ENCODE data around the gene SCN2B. TPM values are rescaled to one million over a fixed set of nuclear protein-coding genes. Genes with fewer than 3 reads are reported as not detected.

The SCN2B gene, protein sequence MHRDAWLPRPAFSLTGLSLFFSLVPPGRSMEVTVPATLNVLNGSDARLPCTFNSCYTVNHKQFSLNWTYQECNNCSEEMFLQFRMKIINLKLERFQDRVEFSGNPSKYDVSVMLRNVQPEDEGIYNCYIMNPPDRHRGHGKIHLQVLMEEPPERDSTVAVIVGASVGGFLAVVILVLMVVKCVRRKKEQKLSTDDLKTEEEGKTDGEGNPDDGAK
- total RNA-seq (2014; rRNA removed; shearing (Covaris generic)) (0.06 TPM in 1 of 2 replicates, not detected in the other), total RNA-seq (2022) (0.10 TPM in 1 of 2 replicates, not detected in the other), Bru-seq, nascent RNA (percentile 8 among the genes with signal in this experiment), BruChase-seq, experiment 1, labeled RNA remaining after a 6-hour chase (percentile 19 among the genes with signal in this experiment), BruChase-seq, experiment 2, labeled RNA remaining after a 2-hour chase (percentile 11 among the genes with signal in this experiment)
- long read RNA-seq: 0 reads

- Histone ChIP-seq H4K20me1 (ENCODE audit: insufficient read depth, low read length) (no peaks in the 10 kb centered on the region), H3K27ac (ENCODE audit: low read depth, low read length, poor library complexity, severe bottlenecking) (no peak within 1 kb of the TSS), H3K36me3 (ENCODE audit: insufficient read depth, low read length) (no peaks in the 10 kb centered on the region), H2AFZ (ENCODE audit: low read length) (peak within 1 kb of the TSS; percentile 95), H3K79me2 (ENCODE audit: insufficient read depth, low read depth, low read length) (no peaks in the 10 kb centered on the region), H3K4me1 (ENCODE audit: insufficient read depth, low read length, poor library complexity, severe bottlenecking) (peaks cover 21% of the 10 kb centered on the region), H3K4me3 (ENCODE audit: low read depth, low read length, poor library complexity, severe bottlenecking) (peak within 1 kb of the TSS; percentile 58), H3K9me2 (ENCODE audit: insufficient read depth, low read length) (no peaks in the 10 kb centered on the region), H3K4me2 (ENCODE audit: low read length) (peak within 1 kb of the TSS; percentile 75), H3K9me3 (ENCODE audit: low read length) (no peaks in the 10 kb centered on the region)
- ChIA-PET CTCF (ENCODE audit: unreplicated experiment) (no interaction called here), POLR2A (interaction anchor here (0.5 to 0.8 kb wide), 3 partner anchors 35 to 1616 kb away, joined by 3 to 4 read pairs (median 4); no protein-coding TSS in a partner anchor)
- DNase-seq (ENCODE audit: low spot score): peak; percentile 56
- no TSS peak for BruUV-seq (replicated peaks)
- TF ChIP-seq, protein P1, sequence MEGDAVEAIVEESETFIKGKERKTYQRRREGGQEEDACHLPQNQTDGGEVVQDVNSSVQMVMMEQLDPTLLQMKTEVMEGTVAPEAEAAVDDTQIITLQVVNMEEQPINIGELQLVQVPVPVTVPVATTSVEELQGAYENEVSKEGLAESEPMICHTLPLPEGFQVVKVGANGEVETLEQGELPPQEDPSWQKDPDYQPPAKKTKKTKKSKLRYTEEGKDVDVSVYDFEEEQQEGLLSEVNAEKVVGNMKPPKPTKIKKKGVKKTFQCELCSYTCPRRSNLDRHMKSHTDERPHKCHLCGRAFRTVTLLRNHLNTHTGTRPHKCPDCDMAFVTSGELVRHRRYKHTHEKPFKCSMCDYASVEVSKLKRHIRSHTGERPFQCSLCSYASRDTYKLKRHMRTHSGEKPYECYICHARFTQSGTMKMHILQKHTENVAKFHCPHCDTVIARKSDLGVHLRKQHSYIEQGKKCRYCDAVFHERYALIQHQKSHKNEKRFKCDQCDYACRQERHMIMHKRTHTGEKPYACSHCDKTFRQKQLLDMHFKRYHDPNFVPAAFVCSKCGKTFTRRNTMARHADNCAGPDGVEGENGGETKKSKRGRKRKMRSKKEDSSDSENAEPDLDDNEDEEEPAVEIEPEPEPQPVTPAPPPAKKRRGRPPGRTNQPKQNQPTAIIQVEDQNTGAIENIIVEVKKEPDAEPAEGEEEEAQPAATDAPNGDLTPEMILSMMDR (conservative IDR thresholded peaks at IDR 0.05; ENCODE audit: low read length): no peak
- TF ChIP-seq EZH2phosphoT487 (IDR thresholded peaks at IDR 0.05; ENCODE audit: borderline replicate concordance, low read depth, low read length): no peak
- intact Hi-C loops (cut with micrococcal nuclease; ENCODE audit: unreplicated experiment): loop anchor here (10.0 kb wide), 1 partner anchor 361 kb away; no protein-coding TSS in a partner anchor
These were observed at the start of gene SCN2B for GRCh38 chr11:118175993-118176777. Gene SCN2B, minus strand, starts transcription at chr11:118176639. Its CDS starts 208 bp downstream, at chr11:118176431.

DNA sequence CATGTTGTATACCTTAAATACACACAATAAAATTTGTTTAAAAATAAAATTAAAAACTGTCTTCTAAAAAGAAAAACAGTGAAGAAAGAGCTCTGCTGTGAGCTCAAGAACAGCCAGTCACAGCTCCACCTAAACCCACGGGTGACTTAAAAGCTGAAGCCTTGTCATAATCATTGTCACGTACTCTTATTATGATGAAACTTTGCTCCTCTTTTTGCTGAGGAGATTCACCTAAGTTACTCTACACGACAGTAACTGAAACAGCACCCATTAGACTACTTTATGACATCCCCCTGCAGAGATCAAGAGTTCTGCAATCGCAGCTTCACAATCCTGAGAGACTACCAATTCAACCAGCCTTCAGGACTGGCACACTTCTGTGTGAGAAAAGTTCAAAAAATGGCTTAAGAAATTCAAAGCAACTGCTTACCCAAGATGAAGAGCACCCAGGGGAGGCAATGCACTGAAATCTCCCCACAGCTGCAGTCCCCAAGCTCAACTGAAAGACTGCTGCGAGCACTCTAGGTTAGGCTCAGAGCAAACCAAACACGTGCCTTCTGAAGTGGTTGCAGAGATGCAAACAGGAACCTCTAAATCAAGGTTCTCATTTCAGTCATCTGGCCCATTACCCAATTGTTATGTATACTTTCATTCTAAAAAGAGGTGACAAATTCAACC lies 48.2 kb upstream of the SCN2B start, which contains the start of gene JAML:
Gene JAML, minus strand, starts transcription at position 501 of the 678 bp plus-strand sequence. CDS start 10,145 bp downstream, outside the sequence.
- H3K36me3 ChIP-seq (ENCODE audit: insufficient read depth, low read length): no peaks in the 10 kb centered on the region
- H3K9me3 ChIP-seq (ENCODE audit: low read length): no peaks in the 10 kb centered on the region
- no peak within 1 kb of the TSS for H3K4me3 ChIP-seq (ENCODE audit: low read depth, low read length, poor library complexity, severe bottlenecking)
- peak within 1 kb of the TSS; percentile 10; the same call in 1 of the 2 replicates for H3K4me2 ChIP-seq (ENCODE audit: low read length)
- H3K27ac ChIP-seq (ENCODE audit: low read depth, low read length, poor library complexity, severe bottlenecking): no peak within 1 kb of the TSS
- H2AFZ ChIP-seq (ENCODE audit: low read length): peak within 1 kb of the TSS; percentile 59; the same call in 1 of the 2 replicates
- H3K79me2 ChIP-seq (ENCODE audit: insufficient read depth, low read depth, low read length): no peaks in the 10 kb centered on the region
- H3K4me1 ChIP-seq (ENCODE audit: insufficient read depth, low read length, poor library complexity, severe bottlenecking): peaks cover 21% of the 10 kb centered on the region
- ChIA-PET CTCF (ENCODE audit: unreplicated experiment) (interaction anchor here (1.0 kb wide), 1 partner anchor 10 kb away, joined by 4 read pairs; no protein-coding TSS in a partner anchor), POLR2A (interaction anchor here (0.6 to 1.4 kb wide), 5 partner anchors 10 to 260 kb away, joined by 3 to 13 read pairs (median 3); no protein-coding TSS in a partner anchor)
- DNase-seq (ENCODE audit: low spot score): peak; percentile 51
- H3K9me2 ChIP-seq (ENCODE audit: insufficient read depth, low read length): no peaks in the 10 kb centered on the region
- no TSS peak for BruUV-seq (replicated peaks)
- H4K20me1 ChIP-seq (ENCODE audit: insufficient read depth, low read length): no peaks in the 10 kb centered on the region
- TF ChIP-seq, protein P1 (conservative IDR thresholded peaks at IDR 0.05; ENCODE audit: low read length): no peak
- TF ChIP-seq EZH2phosphoT487 (IDR thresholded peaks at IDR 0.05; ENCODE audit: borderline replicate concordance, low read depth, low read length): no peak
- intact Hi-C loops (cut with micrococcal nuclease; ENCODE audit: unreplicated experiment): no loop called here
